WTC11 (cell line): ENCODE measurements around the gene MUC4. TPM values are rescaled to one million over a fixed set of nuclear protein-coding genes. Genes with fewer than 3 reads are reported as not detected.
A peak's percentile ranks its signal among the peaks of the same experiment; 100 is the strongest.

Experiments used
- ATAC-seq: fragments of 200-7000 bp; cut with Tn5 transposase; 2 replicates; pipeline ENCODE4 v1.10.0; 2021; ENCODE audit warnings: mild to moderate bottlenecking, moderate library complexity
- CTCF ChIA-PET: fragments of 300-600 bp; sonication (Branson Sonifier 250); formaldehyde crosslinking; loops from one replicate; lab custom pipeline; 2021; ENCODE audit warnings: antibody characterized with exemption; lab: Charles Lee
- POLR2A ChIA-PET: fragments of 350-600 bp; sonication (Branson Sonifier 250); formaldehyde crosslinking; loops from one replicate; lab custom pipeline; 2021; ENCODE audit warnings: antibody characterized with exemption; lab: Charles Lee
- DNase-seq: peaks from one replicate; pipeline ENCODE4 v3.0.0; 2021; ENCODE audit warnings: low spot score
- H3K27ac Mint-ChIP-seq: 2 replicates; pipeline ENCODE4 v1.8.0; 2021; ENCODE audit warnings: mixed read lengths
- H3K27me3 Mint-ChIP-seq: 2 replicates; pipeline ENCODE4 v1.8.0; 2021; ENCODE audit warnings: low read depth, mild to moderate bottlenecking, moderate library complexity, mixed read lengths
- H3K36me3 Mint-ChIP-seq: 2 replicates; pipeline ENCODE4 v1.8.0; 2021; ENCODE audit warnings: mixed read lengths
- H3K4me1 Mint-ChIP-seq: 2 replicates; pipeline ENCODE4 v1.8.0; 2022; ENCODE audit warnings: mixed read lengths
- H3K4me3 Mint-ChIP-seq: 2 replicates; pipeline ENCODE4 v1.8.0; 2021; ENCODE audit warnings: mild to moderate bottlenecking, moderate library complexity, mixed read lengths
- H3K9me3 Mint-ChIP-seq: 2 replicates; pipeline ENCODE4 v1.8.0; 2021; ENCODE audit warnings: mixed read lengths
- CTCF ChIP-seq: fragments of 200-600 bp; IDR thresholded peaks from 2 replicates; pipeline ENCODE4 v1.8.0; 2022; ENCODE audit warnings: antibody characterized with exemption
- ETV6 ChIP-seq: sonication (generic); formaldehyde crosslinking; IDR thresholded peaks from 2 replicates; pipeline ENCODE4 v1.8.1; 2022; ENCODE audit warnings: mild to moderate bottlenecking, missing genetic modification reagents
- IRF2 ChIP-seq: sonication (generic); formaldehyde crosslinking; IDR thresholded peaks from 2 replicates; pipeline ENCODE4 v1.8.0; 2022; ENCODE audit warnings: low read depth, missing genetic modification reagents, borderline replicate concordance
- RELA ChIP-seq: sonication (generic); formaldehyde crosslinking; IDR thresholded peaks from 2 replicates; pipeline ENCODE4 v1.8.1; 2022; ENCODE audit warnings: missing genetic modification reagents, mild to moderate bottlenecking, borderline replicate concordance
- SOX15 ChIP-seq: fragments of 250-450 bp; sonication (Bioruptor Pico); IDR thresholded peaks from 2 replicates; pipeline ENCODE4 v1.9.0; 2021; ENCODE audit warnings: mild to moderate bottlenecking
- SP1 ChIP-seq: sonication (generic); formaldehyde crosslinking; conservative IDR thresholded peaks from 2 replicates; pipeline ENCODE4 v1.8.1; 2022; ENCODE audit warnings: missing genetic modification reagents
- TP53 ChIP-seq: sonication (generic); formaldehyde crosslinking; IDR thresholded peaks from 2 replicates; pipeline ENCODE4 v1.8.1; 2023; ENCODE audit warnings: mild to moderate bottlenecking, missing genetic modification reagents
- ZNF263 ChIP-seq: sonication (generic); formaldehyde crosslinking; IDR thresholded peaks from 2 replicates; pipeline ENCODE4 v1.8.1; 2022; ENCODE audit warnings: low read depth, mild to moderate bottlenecking, moderate library complexity, missing genetic modification reagents
- ZNF532 ChIP-seq: fragments of 250-450 bp; sonication (Bioruptor Pico); IDR thresholded peaks from 2 replicates; pipeline ENCODE4 v1.9.0; 2021; ENCODE audit warnings: mild to moderate bottlenecking, borderline replicate concordance
- total RNA-seq: library from RNA; stranded (reverse); gene quantifications from 3 replicates; pipeline ENCODE4 v1.2.3, GENCODE V29; 2021
- TF ChIP-seq, protein P1 (sequence below): sonication (generic); formaldehyde crosslinking; conservative IDR thresholded peaks from 2 replicates; pipeline ENCODE4 v1.8.1; 2023; ENCODE audit warnings: mild to moderate bottlenecking, low read depth, missing genetic modification reagents, moderate library complexity

MUC4 gene
- total RNA-seq, 1 experiment from 2014 or later: 2.1 TPM

DNA sequence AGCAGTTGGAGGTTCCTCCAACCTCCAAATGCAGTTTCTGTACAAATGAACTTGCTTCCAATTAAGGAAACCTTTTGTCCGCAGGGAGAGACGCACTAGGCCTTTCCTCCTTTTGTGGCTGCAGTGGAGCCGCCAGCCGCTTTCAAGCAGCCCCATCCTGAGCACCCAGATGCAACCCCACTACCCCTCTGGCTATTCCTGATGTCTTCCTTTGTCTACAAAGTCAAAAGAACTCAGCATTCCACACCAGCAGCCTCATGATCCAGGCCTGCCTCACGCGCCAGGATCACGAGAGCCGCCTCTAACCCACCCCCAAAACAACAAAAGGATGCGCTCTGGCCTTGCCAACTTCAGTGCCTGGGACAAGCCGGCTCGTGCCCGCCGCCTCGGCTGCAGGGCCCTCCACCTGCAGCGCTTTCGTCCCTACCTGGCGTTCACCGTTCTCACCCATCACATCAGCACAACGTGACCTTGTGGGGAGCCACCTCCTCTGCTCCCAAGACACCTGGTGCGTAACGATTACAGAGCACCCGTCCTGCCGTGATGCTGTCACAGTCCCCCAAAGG, 48.2 kb upstream of the MUC4 start:
- H3K4me3 Mint-ChIP-seq: no peak overlapping the region
- no peaks in the 10 kb centered on the region for H3K9me3 Mint-ChIP-seq
- no peaks in the 10 kb centered on the region for H3K27me3 Mint-ChIP-seq
- ATAC-seq: peak; percentile 7; the same call in 1 of the 2 replicates
- no peak overlapping the region for H3K27ac Mint-ChIP-seq
- no peaks in the 10 kb centered on the region for H3K36me3 Mint-ChIP-seq
- no peak for DNase-seq
- no peak for TF ChIP-seq RELA (CRISPR knock-in tag)
- TF ChIP-seq SOX15: no peak
- TF ChIP-seq IRF2 (CRISPR knock-in tag): no peak
- TF ChIP-seq TP53 (CRISPR knock-in tag): no peak
- no peak for TF ChIP-seq ZNF263
- TF ChIP-seq, protein P1, sequence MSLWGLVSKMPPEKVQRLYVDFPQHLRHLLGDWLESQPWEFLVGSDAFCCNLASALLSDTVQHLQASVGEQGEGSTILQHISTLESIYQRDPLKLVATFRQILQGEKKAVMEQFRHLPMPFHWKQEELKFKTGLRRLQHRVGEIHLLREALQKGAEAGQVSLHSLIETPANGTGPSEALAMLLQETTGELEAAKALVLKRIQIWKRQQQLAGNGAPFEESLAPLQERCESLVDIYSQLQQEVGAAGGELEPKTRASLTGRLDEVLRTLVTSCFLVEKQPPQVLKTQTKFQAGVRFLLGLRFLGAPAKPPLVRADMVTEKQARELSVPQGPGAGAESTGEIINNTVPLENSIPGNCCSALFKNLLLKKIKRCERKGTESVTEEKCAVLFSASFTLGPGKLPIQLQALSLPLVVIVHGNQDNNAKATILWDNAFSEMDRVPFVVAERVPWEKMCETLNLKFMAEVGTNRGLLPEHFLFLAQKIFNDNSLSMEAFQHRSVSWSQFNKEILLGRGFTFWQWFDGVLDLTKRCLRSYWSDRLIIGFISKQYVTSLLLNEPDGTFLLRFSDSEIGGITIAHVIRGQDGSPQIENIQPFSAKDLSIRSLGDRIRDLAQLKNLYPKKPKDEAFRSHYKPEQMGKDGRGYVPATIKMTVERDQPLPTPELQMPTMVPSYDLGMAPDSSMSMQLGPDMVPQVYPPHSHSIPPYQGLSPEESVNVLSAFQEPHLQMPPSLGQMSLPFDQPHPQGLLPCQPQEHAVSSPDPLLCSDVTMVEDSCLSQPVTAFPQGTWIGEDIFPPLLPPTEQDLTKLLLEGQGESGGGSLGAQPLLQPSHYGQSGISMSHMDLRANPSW (CRISPR knock-in tag): no peak
- TF ChIP-seq, all 79 proteins: peak for 0
- ChIA-PET POLR2A (interaction anchor here (1.3 kb wide), 1 partner anchor 55 kb away, joined by 4 read pairs; no protein-coding TSS in a partner anchor), CTCF (interaction anchor here (0.5 to 8.2 kb wide), 35 partner anchors 10 to 443 kb away, joined by 3 to 167 read pairs (median 6); partner anchors contain the start of gene TNK2)
- peaks cover 20% of the 10 kb centered on the region for H3K4me1 Mint-ChIP-seq

DNA sequence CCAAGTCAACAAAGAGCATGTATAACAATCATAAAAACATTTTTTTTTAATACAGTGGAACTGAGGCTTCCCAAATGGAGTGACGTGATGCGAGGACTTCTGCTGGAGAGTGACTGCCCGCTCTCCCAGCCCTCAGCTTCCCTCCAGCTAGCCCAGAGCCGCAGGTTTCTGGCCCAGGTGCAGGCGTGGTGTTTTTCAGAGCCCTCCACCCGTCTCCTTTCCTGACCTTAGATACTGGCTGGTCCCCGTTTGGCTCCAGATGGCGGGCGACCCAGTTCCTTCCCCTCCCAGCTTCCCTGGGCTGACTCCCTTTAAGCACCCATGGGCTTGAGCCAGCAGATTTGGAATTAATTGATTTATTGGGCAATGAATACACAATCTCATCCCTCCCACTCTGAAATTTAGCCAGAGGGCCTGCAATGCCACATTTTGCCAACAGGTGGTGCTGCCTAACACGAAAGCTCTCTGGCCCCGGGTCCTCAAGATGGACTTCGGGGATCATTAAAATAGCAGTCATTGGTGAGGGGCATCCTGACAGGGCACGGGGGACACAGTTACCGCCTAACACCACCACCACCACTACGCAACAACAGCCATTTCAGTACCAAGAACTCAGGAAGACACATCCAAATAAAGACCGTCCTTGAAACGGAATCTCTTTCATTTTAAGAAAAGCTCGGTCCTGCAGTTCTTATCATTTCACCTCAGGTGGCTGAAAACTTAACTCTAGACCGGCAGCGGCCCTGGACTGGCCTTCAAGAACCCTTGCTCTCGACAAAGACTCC, 47.5 kb upstream of the MUC4 start:
- Mint-ChIP-seq H3K27me3 (no peaks in the 10 kb centered on the region), H3K9me3 (no peaks in the 10 kb centered on the region), H3K4me3 (peak overlapping the region; percentile 25; the same call in 1 of the 2 replicates)
- ATAC-seq (peak; percentile 53), DNase-seq (peak; percentile 86)
- CTCF ChIA-PET: interaction anchor here (0.5 to 8.2 kb wide), 37 partner anchors 9 to 443 kb away, joined by 3 to 167 read pairs (median 5); partner anchors contain the start of genes MUC4 and TNK2
- TF ChIP-seq ZNF532 (no peak), ETV6 (0 out of 2 replicates have a peak, but pooled peaks have one; percentile 35), CTCF (peak; percentile 97), SP1 (CRISPR knock-in tag) (no peak)
- TF ChIP-seq, protein P1 (CRISPR knock-in tag): no peak
- TF ChIP-seq, all 79 proteins: peak for 2
- POLR2A ChIA-PET: interaction anchor here (1.3 kb wide), 1 partner anchor 55 kb away, joined by 4 read pairs; no protein-coding TSS in a partner anchor
- no peak overlapping the region for H3K27ac Mint-ChIP-seq
- H3K36me3 Mint-ChIP-seq: no peaks in the 10 kb centered on the region
- H3K4me1 Mint-ChIP-seq: peaks cover 20% of the 10 kb centered on the region
